Tibial artery (tissue), 4 donors: ENCODE measurements around the gene FOXA3.

Experiments used
- DNase-seq, 2 donors: peaks; one replicate each; pipeline ENCODE4 v3.0.0-alpha.2; 2019
- H3K27ac ChIP-seq, 2 donors: fragments of 200-600 bp; sonication (generic) in 1 of 2; 1 replicate in 1 of 2; 2 replicates in 1 of 2; pipeline ENCODE4 v1.5.1; 2018 to 2019; ENCODE audit warnings: mild to moderate bottlenecking in 1 of 2
- H3K27me3 ChIP-seq, 2 donors: fragments of 200-600 bp; sonication (generic) in 1 of 2; one replicate each; pipeline versions ENCODE4 v1.5.1 to v1.6.0; 2016 to 2019
- H3K36me3 ChIP-seq, 3 donors: fragments of 200-600 bp; sonication (generic) in 2 of 3; one replicate each; pipeline ENCODE4 v1.5.1; 2016 to 2019; ENCODE audit warnings: mild to moderate bottlenecking in 2 of 3
- H3K4me1 ChIP-seq, 4 donors: fragments of 200-600 bp; sonication (generic) in 2 of 4; 1 replicate in 3 of 4; 2 replicates in 1 of 4; pipeline ENCODE4 v1.5.1; 2016 to 2019
- H3K4me3 ChIP-seq, 2 donors: fragments of 200-600 bp; sonication (generic) in 1 of 2; 1 replicate in 1 of 2; 2 replicates in 1 of 2; pipeline ENCODE4 v1.5.1; 2018 to 2019; ENCODE audit warnings: mild to moderate bottlenecking in 2 of 2
- H3K9me3 ChIP-seq, 3 donors: fragments of 200-600 bp; sonication (generic) in 1 of 3; one replicate each; pipeline ENCODE4 v1.5.1; 2016 to 2019
- intact Hi-C: fragments of 100-400 bp; cut with DNase I; formaldehyde crosslinking; loops from one replicate; pipeline ENCODE4 v1.15.0; 2023; ENCODE audit warnings: low total_unique reads
- TF ChIP-seq, protein P1 (sequence below), 2 experiments: fragments of 200-600 bp in 1 of 2; fragments of 450-650 bp in 1 of 2; IDR thresholded peaks; one replicate each; pipeline ENCODE4 v1.5.1; 2017 to 2019; ENCODE audit warnings: antibody characterized with exemption in 2 of 2, mild to moderate bottlenecking in 1 of 2, moderate library complexity in 1 of 2

The FOXA3 gene

DNA sequence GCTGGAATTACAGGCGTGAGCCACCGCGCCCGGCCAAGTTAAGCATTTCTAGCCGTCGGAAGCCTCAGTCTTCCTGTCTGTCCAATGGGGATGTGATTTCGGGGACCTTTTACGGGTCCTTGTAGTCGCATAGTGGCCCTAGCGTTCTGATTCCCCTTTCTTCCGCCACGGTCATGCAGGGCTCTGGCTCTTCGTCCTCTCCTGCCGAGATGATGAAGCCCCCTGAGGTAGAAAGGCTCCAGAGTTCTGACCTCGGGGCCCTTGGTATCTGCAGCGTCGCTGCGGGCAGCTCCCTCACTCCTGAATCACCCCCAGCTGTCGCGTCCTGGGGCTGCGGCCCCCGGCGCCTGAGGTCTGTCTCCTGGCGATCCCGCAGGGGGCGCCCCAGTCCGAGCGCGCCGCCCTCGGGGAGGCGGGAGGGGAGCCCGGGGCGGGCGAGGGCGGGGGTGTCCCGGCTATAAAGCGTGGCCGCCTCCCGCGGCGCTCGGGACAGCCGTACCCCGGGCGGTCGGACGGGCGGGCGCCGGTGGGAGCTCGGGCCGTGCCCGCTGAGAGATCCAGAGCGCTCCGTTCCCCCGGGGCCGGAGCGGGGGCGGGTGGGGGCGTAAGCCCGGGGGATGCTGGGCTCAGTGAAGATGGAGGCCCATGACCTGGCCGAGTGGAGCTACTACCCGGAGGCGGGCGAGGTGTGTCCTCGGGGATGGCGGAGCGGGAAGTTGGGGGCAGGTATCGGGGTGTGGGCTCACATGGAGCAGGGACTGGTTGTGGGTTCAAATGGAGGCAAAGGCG, at the start of gene FOXA3:
Gene FOXA3, plus strand, starts transcription at position 487 of the 789 bp plus-strand sequence. Its CDS starts 131 bp downstream, at position 618.
- TF ChIP-seq, protein P1, sequence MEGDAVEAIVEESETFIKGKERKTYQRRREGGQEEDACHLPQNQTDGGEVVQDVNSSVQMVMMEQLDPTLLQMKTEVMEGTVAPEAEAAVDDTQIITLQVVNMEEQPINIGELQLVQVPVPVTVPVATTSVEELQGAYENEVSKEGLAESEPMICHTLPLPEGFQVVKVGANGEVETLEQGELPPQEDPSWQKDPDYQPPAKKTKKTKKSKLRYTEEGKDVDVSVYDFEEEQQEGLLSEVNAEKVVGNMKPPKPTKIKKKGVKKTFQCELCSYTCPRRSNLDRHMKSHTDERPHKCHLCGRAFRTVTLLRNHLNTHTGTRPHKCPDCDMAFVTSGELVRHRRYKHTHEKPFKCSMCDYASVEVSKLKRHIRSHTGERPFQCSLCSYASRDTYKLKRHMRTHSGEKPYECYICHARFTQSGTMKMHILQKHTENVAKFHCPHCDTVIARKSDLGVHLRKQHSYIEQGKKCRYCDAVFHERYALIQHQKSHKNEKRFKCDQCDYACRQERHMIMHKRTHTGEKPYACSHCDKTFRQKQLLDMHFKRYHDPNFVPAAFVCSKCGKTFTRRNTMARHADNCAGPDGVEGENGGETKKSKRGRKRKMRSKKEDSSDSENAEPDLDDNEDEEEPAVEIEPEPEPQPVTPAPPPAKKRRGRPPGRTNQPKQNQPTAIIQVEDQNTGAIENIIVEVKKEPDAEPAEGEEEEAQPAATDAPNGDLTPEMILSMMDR (IDR thresholded peaks at IDR 0.05): peak; percentile 36 to 50
- Histone ChIP-seq H3K36me3 (peaks cover 5 to 8% (median 7%) of the 10 kb centered on the region in 3 donors), H3K27me3 (peaks cover 3 to 33% of the 10 kb centered on the region in 2 donors), H3K27ac (no peak within 1 kb of the TSS), H3K9me3 (no peaks in the 10 kb centered on the region), H3K4me1 (peaks cover 0 to 25% (median 16%) of the 10 kb centered on the region in 4 donors), H3K4me3 (peak within 1 kb of the TSS; percentile 92 to 100)
- intact Hi-C loops: no loop called here
- no peak for DNase-seq

DNA sequence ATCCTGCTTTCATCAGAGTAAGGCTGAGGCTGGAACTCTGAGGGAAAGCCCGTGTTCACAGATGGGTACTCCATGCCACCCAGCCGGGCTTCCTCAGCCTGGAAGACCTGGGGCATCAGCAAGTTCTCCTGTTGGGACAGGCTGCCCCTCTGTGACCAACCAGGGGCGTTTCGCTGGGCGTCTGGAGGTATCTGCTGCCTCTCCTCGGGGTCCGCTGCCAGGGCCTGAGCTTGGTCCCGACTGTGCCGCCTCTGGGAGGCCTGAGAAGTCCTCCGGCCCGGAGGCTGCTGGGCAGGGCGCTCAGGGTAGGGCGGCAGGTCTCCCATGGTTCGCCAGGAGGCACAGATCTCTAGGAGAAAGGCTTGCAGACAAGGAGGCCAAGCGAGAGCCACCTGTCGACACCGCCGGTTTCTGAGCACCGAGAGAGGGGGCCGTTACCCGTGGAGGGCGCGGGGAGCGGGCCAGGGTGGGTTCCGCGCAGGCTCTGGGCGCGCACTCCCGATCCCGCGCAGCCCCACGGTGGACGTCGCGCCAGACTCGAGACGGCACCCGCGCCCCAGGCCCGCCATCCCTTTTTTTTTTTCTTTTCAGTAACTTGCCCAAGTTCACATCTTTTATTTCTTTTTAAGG, 49.2 kb upstream of the FOXA3 start, which contains the start of gene RSPH6A:
Gene RSPH6A, minus strand, starts transcription at position 458 of the 630 bp plus-strand sequence. Its CDS starts 132 bp downstream, at position 326.
- TF ChIP-seq, protein P1 (IDR thresholded peaks at IDR 0.05): no peak
- peaks cover 0 to 25% (median 7%) of the 10 kb centered on the region in 4 donors for H3K4me1 ChIP-seq
- DNase-seq: no peak
- no peaks in the 10 kb centered on the region for H3K9me3 ChIP-seq
- peaks cover 0 to 5% of the 10 kb centered on the region in 2 donors for H3K27me3 ChIP-seq
- H3K36me3 ChIP-seq: peaks cover 4 to 27% (median 17%) of the 10 kb centered on the region in 3 donors
- intact Hi-C loops: loop anchor here (5.0 kb wide), 1 partner anchor 67 kb away; no protein-coding TSS in a partner anchor
- no peak within 1 kb of the TSS for H3K27ac ChIP-seq
- peak within 1 kb of the TSS in 1 of 2 donors; percentile 24 for H3K4me3 ChIP-seq

- peak overlapping the region in 1 of 2 donors; percentile 24 for H3K4me3 ChIP-seq
- TF ChIP-seq, protein P1 (IDR thresholded peaks at IDR 0.05): no peak
- H3K27me3 ChIP-seq: peaks cover 0 to 5% of the 10 kb centered on the region in 2 donors
- H3K9me3 ChIP-seq: no peaks in the 10 kb centered on the region
- no peak overlapping the region for H3K27ac ChIP-seq
- peaks cover 10 to 34% (median 24%) of the 10 kb centered on the region in 3 donors for H3K36me3 ChIP-seq
- peaks cover 0 to 25% (median 7%) of the 10 kb centered on the region in 4 donors for H3K4me1 ChIP-seq
- DNase-seq: no peak
- intact Hi-C loops: loop anchor here (5.0 kb wide), 1 partner anchor 67 kb away; no protein-coding TSS in a partner anchor
Measured at GRCh38 chr19:45815481-45816216, 48.5 kb upstream of the FOXA3 start.

DNA sequence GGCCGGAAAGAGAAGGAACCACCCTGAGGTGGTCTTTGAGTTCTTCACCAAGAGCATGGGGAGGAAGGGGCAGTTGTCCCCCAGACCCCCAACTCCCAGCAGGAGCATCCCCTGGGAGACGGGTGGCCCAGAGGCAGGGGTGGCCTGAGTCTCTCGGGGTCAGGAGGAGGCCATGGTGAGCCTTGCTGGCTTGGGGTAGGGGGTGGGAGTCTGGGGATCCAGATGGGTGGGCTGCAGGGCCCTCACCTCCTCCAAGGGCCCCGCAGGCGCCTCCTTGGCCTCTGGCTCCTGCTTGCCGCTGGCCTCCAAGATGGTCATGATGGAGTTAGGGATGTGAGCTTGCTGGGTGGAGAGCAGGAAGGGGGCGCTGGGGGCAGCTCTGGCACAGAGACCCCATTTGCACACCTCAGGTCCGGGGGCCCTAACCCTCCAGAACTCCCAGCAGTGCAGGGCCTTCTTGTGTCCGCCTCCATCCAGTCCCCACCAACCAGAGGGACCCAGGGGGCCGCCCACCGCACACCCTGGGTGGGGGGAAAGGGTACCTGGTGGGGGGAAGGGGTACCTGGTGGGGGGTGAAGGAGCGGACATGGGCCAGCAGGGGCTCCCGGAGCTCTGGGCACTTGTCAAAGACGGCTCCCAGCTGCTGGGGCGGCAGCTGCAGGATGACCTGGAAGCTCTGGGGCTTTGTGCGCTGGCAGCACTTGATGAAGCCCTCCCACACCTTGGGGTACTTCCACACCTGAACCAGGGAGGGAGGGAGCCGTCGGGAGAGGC, 47.7 kb upstream of the FOXA3 start:
- peaks cover 0 to 5% of the 10 kb centered on the region in 2 donors for H3K27me3 ChIP-seq
- intact Hi-C loops: loop anchor here (5.0 kb wide), 1 partner anchor 66 kb away; no protein-coding TSS in a partner anchor
- no peak overlapping the region for H3K4me3 ChIP-seq
- no peak overlapping the region for H3K27ac ChIP-seq
- TF ChIP-seq, protein P1 (IDR thresholded peaks at IDR 0.05): no peak
- no peak for DNase-seq
- H3K4me1 ChIP-seq: peaks cover 0 to 25% (median 7%) of the 10 kb centered on the region in 4 donors
- H3K9me3 ChIP-seq: no peaks in the 10 kb centered on the region
- peaks cover 10 to 42% (median 31%) of the 10 kb centered on the region in 3 donors for H3K36me3 ChIP-seq
